Esophagus squamous epithelium (tissue), 5 donors: ENCODE data around the gene PIAS4. TPM values are rescaled to one million over a fixed set of nuclear protein-coding genes. Genes with fewer than 3 reads are reported as not detected.

Source experiments
- DNase-seq: peaks from one replicate; lab custom pipeline; 2025; lab: John Stamatoyannopoulos, UW
- H3K27ac ChIP-seq, 4 donors: fragments of 200-600 bp; sonication (generic); one replicate each; pipeline ENCODE4 v1.5.1; 2016 to 2019; ENCODE audit warnings: mild to moderate bottlenecking in 1 of 4
- H3K27me3 ChIP-seq, 4 donors: fragments of 200-600 bp; sonication (generic); 1 replicate in 3 of 4; 2 replicates in 1 of 4; pipeline versions ENCODE4 v1.5.1 to v1.6.0; 2017 to 2021; ENCODE audit warnings: antibody characterized with exemption in 1 of 4
- H3K36me3 ChIP-seq, 3 donors: fragments of 200-600 bp; sonication (generic); one replicate each; pipeline ENCODE4 v1.5.1; 2016 to 2019
- H3K4me1 ChIP-seq, 3 donors: fragments of 200-600 bp; sonication (generic); one replicate each; pipeline ENCODE4 v1.5.1; 2017 to 2019
- H3K4me3 ChIP-seq, 4 donors: fragments of 200-600 bp; sonication (generic); 1 replicate in 3 of 4; 2 replicates in 1 of 4; pipeline ENCODE4 v1.5.1; 2016 to 2019; ENCODE audit warnings: mild to moderate bottlenecking in 2 of 4, moderate library complexity in 1 of 4
- H3K9me3 ChIP-seq, 3 donors: fragments of 200-600 bp; sonication (generic); one replicate each; pipeline ENCODE4 v1.5.1; 2016 to 2019
- CTCF ChIP-seq, 6 experiments: fragments of 450-650 bp in 4 of 6; fragments of 200-600 bp in 2 of 6; sonication (generic) in 2 of 6; IDR thresholded peaks; one replicate each; pipeline ENCODE4 v1.5.1; 2016 to 2019; ENCODE audit warnings: antibody characterized with exemption in 6 of 6, mild to moderate bottlenecking in 4 of 6, moderate library complexity in 4 of 6
- POLR2A ChIP-seq, 4 donors: fragments of 450-650 bp; IDR thresholded peaks; one replicate each; pipeline ENCODE4 v1.6.1; 2017; ENCODE audit warnings: antibody characterized with exemption in 4 of 4, mild to moderate bottlenecking in 4 of 4, moderate library complexity in 3 of 4
- WGBS, 2 donors: methylation state at CpG; one replicate each; pipeline ENCODE4 v1.1.5; 2018; 5-methylcytosine and 5-hydroxymethylcytosine counted together
- intact Hi-C: fragments of 100-400 bp; cut with DNase I; formaldehyde crosslinking; loops from one replicate; pipeline ENCODE4 v1.15.0; 2022
- total RNA-seq, 4 donors: library from RNA; depleted of rRNA; stranded (reverse); fragments of >200 nt; gene quantifications; one replicate each; pipeline ENCODE4 v1.1.0, GENCODE V29; 2016
- donor health status: DM: yes; HTN: yes; CAD: no.

Gene PIAS4
- total RNA-seq, 4 donors from 2014 or later: 11.4 to 15.1 (median 13.0) TPM

GRCh38 chr19:4057931-4058692 lies 50.6 kb downstream of the PIAS4 start:
- WGBS, 2 donors: 19 to 24% methylated on average over 4 to 6 of the region's 22 CpGs
- TF ChIP-seq CTCF (IDR thresholded peaks at IDR 0.05) (peak in 3 of 6 experiments; percentile 16 to 29 (median 28)), POLR2A (IDR thresholded peaks at IDR 0.05) (peak in 2 of 4 donors; percentile 60 to 63)
- Histone ChIP-seq H3K27me3 (no peaks in the 10 kb centered on the region), H3K4me3 (peak overlapping the region; percentile 22 to 100 (median 99)), H3K4me1 (peaks cover 66 to 97% (median 72%) of the 10 kb centered on the region in 3 donors), H3K36me3 (peaks cover 23 to 51% (median 24%) of the 10 kb centered on the region in 3 donors), H3K9me3 (no peaks in the 10 kb centered on the region), H3K27ac (peak overlapping the region; percentile 97 to 99 (median 98))
- intact Hi-C loops: loop anchor here (10.0 kb wide), 1 partner anchor 77 kb away; no protein-coding TSS in a partner anchor
- DNase-seq: no peak

DNA sequence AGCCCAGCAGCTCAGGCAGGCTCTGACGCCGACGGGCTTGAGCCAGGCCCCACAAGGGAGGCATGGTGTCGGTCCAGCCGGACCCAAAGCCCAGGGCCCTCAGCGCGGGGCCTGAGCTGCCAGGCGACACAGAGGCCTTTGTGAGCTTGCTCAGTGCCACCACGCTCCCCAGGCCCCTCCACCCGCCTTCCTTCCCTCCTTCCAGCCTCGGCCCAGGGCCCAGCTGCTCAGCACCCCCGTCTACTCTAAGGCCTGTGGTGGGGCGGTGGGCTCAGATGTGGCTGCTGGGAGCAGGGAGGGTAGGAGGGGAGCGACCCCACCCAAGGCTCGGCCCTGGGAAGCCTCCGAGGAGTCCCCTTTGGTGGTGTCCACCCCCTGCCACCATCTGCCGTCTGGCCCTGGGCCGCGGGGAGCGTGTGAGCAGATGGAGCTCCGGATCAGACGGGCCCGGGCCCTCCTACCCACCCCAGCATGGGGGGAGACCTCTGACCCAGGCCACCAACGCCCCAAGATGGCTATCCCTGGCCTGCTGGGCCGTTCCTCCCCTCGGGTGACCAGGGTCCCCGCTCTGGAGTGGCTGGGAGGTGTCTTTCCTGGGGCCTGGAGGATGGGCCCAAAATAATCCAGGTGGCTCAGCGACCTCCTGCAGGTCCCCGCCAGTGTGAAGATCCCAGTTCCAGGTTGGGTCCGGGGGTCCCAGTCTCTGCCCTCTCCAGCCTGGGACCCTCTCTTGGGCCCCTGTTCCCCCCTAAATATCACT lies 51.3 kb downstream of the PIAS4 start:
- WGBS, 2 donors: 10 to 18% methylated on average over 2 to 13 of the region's 30 CpGs
- peaks cover 15 to 50% (median 19%) of the 10 kb centered on the region in 3 donors for H3K36me3 ChIP-seq
- H3K4me1 ChIP-seq: peaks cover 66 to 97% (median 73%) of the 10 kb centered on the region in 3 donors

GRCh38 chr19:4059453-4059871 lies 51.9 kb downstream of the PIAS4 start:
- Histone ChIP-seq H3K9me3 (no peaks in the 10 kb centered on the region), H3K4me3 (peak overlapping the region; percentile 22 to 100 (median 99)), H3K27ac (peak overlapping the region; percentile 97 to 99 (median 98)), H3K4me1 (peaks cover 65 to 97% (median 73%) of the 10 kb centered on the region in 3 donors), H3K36me3 (peaks cover 9 to 44% (median 13%) of the 10 kb centered on the region in 3 donors), H3K27me3 (no peaks in the 10 kb centered on the region)
- WGBS, 2 donors: 0% methylated on average over 1 of the region's 19 CpGs; no CpG with 5 or more reads in 1 of the 2 donors
- TF ChIP-seq CTCF (IDR thresholded peaks at IDR 0.05) (no peak), POLR2A (IDR thresholded peaks at IDR 0.05) (no peak)
- no peak for DNase-seq
- intact Hi-C loops: loop anchor here (10.0 kb wide), 1 partner anchor 75 kb away; no protein-coding TSS in a partner anchor

More for the DNA sequence above, 51.3 kb downstream of the PIAS4 start:
- no peak for DNase-seq
- peak overlapping the region; percentile 97 to 99 (median 98) for H3K27ac ChIP-seq
- H3K9me3 ChIP-seq: no peaks in the 10 kb centered on the region
- intact Hi-C loops: loop anchor here (10.0 kb wide), 1 partner anchor 76 kb away; no protein-coding TSS in a partner anchor
- TF ChIP-seq POLR2A (IDR thresholded peaks at IDR 0.05): no peak
- TF ChIP-seq CTCF (IDR thresholded peaks at IDR 0.05): no peak
- peak overlapping the region; percentile 22 to 100 (median 99) for H3K4me3 ChIP-seq
- no peaks in the 10 kb centered on the region for H3K27me3 ChIP-seq

DNA sequence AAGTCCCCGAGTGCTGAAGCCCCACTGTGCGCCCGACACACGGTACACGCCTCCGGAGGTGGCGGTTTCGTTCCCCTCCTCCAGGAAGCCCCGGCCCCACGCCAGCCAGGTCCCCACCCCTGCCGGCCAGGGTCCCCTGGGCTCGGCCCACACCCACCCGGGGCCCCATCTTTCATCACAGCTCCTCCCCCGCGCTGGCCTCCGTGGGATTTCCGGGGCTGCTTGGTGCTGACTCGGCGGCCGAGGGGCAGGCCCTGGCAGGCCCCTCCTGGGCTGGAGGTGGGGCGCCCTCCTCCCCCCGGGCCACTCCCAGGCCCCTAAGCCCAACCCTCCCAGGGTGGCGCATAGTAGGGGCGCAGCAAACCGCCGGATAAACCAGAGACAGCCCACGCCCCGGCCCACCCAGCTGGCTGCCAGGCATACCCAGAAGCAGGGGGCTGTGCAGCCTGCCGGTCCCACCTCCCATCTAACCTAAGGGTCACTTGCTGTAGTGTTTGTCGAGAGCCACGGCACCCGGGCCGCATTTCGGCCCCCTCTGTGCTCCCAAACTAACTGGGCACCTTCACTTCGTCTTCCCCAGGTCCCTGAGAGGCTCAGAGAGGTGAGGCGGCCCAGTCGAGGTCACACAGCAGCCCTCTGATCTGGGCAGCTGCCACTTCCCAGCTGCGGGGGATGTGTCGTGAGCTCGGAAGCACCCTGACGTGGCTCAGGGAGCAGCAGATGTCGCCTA lies 52.5 kb downstream of the PIAS4 start:
- Histone ChIP-seq H3K4me3 (peak overlapping the region; percentile 22 to 100 (median 99)), H3K36me3 (peaks cover 3 to 38% (median 7%) of the 10 kb centered on the region in 3 donors), H3K4me1 (peaks cover 65 to 92% (median 72%) of the 10 kb centered on the region in 3 donors), H3K27me3 (no peaks in the 10 kb centered on the region), H3K27ac (peak overlapping the region; percentile 97 to 99 (median 98)), H3K9me3 (no peaks in the 10 kb centered on the region)
- DNase-seq: no peak
- intact Hi-C loops: loop anchor here (10.0 kb wide), 1 partner anchor 75 kb away; no protein-coding TSS in a partner anchor
- WGBS, 2 donors: 13 to 39% methylated on average over 4 to 16 of the region's 42 CpGs
- TF ChIP-seq CTCF (IDR thresholded peaks at IDR 0.05): no peak
- no peak for TF ChIP-seq POLR2A (IDR thresholded peaks at IDR 0.05)
